ENCODE measurements around the gene GPHN.
"Not testable (repeated sequence)": the region's sequence is repeated elsewhere in the genome, so short reads cannot be mapped to it uniquely, and the experiment has no call there.

Gene GPHN

DNA sequence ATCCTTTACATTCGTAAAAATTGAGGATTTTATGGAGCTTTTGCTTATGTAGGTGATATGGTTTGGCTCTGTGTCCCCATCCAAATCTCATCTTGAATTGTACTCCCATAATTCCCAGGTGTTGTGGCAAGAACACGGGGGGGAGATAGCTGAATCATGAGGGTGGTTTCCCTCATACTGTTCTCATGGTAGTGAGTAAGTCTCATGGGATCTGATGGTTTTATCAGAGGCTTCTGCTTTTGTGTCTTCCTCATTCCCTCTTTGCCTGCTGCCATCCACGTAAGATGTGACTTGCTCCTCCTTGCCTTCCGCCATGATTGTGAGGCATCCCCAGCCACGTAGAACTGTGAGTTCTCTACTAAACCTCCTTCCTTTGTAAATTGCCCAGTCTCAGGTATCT, 5.1 kb upstream of the GPHN start:
- not testable (repeated sequence) for DNase-seq (ENCODE audit: low read depth)

DNA sequence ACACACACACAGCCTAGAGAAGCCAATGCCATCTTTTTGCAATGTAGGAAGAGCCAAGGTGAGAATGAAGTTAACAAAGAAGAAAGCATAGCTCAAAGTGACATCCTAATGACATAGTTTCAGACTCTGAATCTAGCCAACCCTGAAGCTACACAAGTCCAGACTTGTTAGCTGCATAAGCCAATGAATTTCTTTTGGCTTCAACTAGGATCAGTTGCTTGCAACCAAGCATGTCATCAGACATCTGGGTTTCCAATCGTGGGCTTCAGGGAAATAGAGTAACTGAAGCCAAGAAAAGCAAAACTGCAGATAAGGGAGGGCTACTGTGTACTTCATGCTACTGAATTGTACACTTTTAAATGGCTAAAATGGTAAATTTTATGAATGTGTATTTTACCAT, 4.4 kb upstream of the GPHN start:
- no peak for DNase-seq (ENCODE audit: low read depth)

DNA sequence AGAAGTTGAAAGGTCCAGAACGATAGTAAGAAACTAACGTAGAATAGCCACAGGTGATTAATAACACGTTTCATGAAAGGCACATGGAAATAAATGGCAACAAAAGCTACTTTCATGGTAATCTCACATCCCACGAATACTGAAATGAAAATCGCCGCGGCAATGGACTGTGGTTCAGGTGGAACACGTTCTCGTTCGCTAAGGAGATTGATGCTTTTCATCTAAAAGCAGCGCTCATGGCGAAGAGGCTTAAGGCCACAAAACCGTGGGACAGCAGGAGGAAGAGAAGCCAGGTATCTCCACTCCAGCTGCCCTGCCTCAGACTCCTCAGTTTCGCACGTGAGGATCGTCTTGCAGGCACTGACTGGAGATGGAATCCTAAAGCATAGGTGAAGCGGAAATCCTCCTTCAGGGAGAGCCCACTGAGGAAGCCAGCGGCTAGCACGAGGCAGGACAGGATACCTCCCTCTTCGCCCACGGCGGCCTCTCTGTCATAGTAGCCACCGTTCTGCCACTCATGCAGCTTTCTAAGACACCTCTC, 696 bp upstream of the GPHN start:
- no peak for DNase-seq (ENCODE audit: low read depth)

DNA sequence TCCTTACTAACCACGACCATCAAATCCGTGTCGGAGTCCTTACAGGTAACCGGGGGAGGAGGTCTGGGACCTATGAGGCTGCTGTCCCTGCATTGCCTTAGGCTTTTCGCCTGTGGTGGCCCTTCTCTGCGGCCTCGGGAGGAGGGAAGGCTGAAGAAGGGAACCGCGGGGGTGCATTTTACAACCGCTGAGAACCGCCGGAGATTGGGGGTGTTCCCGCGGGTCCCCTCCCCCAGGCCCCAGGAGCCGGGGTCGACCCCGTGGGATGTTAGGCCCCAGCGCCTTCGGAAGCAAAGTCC, 549 bp downstream of the GPHN start:
- no peak for DNase-seq (ENCODE audit: low read depth)

DNA sequence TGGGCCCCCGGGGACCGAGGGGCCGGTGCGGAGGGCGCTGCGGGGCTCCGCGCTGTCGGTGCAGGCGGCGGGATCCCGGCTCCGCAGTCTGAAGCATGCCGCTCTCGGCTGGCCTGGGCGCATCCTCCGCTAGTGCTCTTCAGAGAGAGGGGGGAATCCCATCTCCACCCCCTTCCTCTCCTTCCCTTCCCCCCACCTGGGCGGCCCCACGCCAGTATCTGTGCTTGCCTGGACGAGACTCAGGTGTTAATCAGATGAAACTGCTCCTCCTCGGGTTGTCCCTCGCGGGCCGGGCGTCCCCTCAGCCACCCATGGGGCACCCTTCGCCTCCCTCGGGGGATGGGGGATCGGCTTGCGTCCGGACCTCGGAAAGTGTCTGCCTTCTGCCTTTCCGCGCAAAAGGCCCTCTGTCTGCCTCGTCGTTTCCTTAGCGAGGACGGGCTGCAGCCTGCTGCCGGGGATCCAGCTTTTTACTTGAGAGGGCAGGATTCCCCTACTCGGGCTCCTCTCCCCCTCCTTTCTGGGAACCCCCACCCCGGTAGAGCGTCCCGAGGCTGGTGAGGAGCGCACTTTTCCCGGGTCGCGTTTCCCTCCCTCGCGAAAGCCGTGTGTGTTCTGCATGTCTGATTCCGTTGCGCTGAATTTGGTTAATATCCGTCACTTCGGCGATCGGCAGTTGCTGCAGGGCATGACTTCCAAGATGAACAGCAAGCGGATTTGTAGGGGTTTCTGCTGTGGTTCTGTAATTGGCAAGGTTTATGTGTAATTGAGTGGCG, 1.1 kb downstream of the GPHN start:
- no peak for DNase-seq (ENCODE audit: low read depth)

DNA sequence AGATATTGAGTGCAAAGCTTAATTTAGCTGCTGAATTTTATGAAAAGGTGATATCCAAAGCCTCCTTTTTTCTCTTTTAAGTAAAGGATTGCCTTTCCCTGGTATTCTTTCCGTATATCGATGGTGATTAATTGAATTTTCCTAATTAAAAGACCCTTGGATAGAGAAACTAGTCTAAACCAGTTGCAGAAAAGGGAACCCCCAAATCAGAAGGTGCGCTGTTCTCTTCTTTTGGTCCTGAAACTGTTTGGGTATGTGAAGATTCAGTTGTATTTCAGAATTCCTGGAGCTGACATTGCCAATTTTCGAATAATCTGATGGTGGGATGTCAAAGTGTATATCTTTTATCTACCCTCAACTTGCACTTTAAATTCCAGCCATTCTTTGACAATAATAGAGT, 1.9 kb downstream of the GPHN start:
- no peak for DNase-seq (ENCODE audit: low read depth)

DNA sequence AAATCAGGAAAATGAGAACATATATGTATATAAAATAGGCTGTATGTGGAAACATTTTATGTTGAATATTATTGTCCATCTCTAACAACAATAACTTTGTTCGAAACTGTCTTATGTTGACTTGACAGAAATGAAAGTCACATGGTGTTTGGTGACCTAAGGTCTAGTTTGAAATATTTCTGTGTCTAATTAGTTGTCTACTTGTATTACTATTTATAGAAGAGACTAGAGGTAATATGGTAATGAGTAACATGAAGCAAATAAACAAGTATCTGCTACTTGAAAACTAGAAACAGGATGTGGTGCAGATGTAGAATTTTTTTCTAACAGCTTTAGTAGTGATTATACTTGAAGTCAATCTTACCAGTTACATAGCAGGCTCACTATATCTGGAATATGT, 3.9 kb downstream of the GPHN start:
- DNase-seq (ENCODE audit: low read depth), result no peak

DNA sequence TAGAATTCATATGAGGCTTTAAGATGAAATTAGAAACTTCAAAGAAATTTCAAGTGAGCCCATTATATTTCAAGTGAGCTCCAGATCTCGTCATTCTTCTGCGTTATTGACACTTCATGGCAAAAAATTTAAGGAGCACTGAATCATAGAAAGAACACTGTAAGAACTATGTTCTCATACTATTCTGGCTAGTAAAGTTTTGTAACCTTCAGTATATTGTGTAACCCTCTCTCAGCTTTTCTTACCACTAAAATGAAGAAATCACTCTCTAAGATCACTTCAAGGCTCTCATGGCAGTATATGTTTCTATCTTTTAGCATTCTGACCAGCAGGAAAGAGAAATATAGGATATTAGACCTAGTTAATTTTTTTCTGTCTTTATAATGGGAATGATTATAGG, 6.3 kb downstream of the GPHN start:
- no peak for DNase-seq (ENCODE audit: low read depth)

DNA sequence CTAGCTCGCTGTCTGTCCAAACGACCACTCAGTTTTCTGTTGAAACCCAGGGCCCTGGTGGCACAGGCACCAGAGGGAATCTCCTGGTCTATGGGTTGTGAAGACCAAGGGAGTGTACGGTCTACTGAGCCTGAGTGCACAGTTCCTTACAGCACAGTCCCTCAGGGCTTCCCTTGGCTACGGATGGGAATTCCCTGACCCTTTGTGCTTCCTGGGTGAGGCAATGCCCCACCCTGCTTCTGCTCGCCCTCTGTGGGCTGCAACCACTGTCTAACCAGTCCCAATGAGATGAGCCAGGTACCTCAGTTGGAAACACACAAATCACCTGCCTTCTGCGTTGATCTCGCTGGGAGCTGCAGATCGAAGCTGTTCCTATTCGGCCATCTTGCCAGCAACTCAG, 22.6 kb downstream of the GPHN start:
- DNase-seq (ENCODE audit: low read depth), result no peak

DNA sequence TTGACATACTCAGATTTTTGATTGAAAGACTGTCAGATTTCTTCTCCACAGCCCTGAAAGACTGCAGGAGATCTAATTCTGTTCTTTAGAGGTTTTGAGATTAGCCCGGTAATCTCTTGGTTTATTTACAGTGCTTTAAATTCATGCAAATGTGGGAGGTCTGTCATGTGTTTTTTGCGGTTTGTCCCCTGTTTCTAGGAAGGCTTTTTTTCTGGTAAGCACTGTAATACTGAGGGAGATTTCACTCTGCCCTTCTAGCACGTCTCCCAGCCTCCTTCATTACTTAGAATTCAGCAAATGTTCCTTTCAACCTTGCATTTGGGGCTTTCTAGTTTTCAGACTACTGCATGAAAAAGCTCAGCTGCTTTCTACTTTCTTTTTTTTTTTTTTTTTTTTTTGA, 31.1 kb downstream of the GPHN start:
- DNase-seq (ENCODE audit: low read depth), result no peak

DNA sequence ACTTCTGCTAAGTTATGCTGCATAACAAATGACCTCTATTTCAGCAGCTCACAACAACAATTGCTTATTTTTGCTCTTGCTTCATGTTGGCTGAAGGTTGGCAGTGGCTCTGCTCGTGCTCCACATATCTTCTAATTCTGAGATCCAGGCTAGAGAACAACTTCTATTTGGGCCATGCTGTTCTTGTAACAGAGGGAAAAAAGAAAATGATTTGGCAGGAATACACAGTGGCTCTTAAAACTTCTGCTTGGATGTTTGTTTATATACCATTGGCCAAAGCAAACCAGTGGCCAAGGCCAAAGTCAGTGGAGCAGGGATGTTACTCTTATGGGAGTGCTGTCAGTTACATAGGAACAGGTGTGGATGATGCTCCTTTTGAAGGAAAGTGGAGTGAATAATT, 32.1 kb downstream of the GPHN start:
- no peak for DNase-seq (ENCODE audit: low read depth)

DNA sequence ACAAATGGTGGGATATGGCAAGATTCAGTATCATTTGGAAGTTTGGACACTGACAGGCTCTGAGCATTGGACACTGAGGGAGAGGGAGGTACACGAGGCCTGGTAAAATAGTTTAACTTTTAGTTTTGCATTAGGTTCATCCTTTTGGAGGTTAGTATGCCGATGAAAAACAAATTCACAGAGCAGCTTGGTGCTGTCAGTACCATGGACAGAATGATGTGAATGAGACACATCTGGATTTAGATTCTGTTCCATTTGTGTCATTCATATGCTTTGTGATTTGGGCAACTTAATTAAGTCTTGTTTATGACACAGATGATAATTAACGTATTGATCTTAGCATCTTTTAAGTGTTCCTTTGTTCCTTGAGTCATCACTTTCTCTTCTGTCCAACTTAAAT, 33.7 kb downstream of the GPHN start:
- no peak for DNase-seq (ENCODE audit: low read depth)

DNA sequence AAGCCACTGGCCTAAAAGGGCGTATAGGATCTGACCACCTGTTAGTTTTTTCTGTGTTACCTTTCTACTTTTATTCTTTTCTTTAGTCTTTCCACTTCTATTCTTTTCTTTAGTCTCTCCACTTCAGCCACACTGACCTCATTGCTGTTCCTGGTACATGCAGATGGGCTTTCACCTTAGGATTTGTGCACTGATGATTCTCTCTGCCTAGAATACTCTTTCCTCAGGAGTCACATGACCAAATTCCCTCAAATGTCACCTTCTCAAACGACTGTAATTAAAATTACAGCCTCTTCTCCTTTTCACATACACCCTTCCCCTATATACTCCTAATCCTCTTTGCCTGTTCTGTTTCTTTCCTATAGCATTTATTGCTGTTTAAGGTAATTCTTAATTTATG, 36.0 kb downstream of the GPHN start:
- DNase-seq (ENCODE audit: low read depth), result no peak

DNA sequence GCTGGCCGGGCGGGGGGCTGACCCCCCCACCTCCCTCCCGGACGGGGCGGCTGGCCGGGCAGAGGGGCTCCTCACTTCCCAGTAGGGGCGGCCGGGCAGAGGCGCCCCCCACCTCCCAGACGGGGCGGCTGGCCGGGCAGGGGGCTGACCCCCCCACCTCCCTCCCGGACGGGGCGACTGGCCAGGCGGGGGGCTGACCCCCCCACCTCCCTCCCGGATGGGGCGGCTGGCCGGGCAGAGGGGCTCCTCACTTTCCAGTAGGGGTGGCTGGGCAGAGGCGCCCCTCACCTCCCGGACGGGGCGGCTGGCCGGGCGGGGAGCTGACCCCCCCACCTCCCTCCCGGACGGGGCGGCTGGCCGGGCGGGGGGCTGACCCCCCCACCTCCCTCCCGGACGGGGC, 37.2 kb downstream of the GPHN start:
- DNase-seq (ENCODE audit: low read depth), result not testable (repeated sequence)

DNA sequence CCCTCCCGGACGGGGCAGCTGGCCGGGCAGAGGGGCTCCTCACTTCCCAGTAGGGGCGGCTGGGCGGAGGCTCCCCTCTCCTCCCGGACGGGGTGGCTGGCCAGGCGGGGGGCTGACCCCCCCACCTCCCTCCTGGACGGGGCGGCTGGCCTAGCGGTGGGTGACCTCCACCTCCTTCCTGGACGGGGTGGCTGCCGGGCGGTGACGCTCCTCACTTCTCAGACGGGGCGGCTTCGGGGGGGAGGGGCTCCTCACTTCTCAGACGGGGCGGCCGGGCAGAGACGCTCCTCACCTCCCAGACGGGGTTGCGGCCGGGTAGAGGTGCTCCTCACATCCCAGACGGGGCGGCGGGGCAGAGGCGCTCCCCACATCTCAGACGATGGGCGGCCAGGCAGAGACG, 37.8 kb downstream of the GPHN start:
- not testable (repeated sequence) for DNase-seq (ENCODE audit: low read depth)

DNA sequence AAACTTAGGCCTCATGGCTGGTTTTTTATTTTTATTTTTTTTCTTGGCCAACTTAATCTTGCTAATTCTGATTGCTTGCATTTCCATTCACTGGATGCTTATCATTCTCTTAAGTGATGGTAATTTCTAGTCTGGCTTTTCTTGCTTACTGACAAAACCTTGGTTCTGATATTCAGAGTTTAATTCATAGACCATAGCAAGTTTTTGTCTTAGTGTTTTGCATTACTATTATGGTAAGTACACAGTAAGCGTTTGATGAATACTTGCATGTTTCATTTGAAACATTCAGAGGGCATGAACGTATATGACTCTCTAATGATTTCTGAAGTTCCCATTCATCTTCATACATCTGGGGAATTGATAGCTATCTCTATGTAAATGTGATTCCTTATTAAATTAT, 55.8 kb downstream of the GPHN start:
- no peak for DNase-seq (ENCODE audit: low read depth)

DNA sequence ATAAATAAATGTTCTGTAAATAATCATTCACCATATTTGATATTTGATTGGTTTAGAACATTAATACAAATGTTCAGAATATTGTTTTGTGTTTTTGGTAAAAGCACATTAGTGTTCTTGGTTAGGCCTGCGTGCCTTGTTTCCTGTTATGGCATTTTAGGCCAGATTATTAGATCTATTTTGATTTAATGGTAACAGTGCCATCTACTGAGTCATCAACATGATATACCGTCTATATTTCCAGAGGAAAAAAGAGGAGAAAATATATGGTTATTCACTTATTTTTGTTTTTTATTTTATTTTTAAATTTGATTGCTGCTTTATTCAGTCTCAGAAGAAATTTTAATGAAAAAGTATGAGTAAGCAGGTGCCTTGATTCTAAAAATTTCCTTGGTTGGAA, 60.3 kb downstream of the GPHN start:
- no peak for DNase-seq (ENCODE audit: low read depth)

DNA sequence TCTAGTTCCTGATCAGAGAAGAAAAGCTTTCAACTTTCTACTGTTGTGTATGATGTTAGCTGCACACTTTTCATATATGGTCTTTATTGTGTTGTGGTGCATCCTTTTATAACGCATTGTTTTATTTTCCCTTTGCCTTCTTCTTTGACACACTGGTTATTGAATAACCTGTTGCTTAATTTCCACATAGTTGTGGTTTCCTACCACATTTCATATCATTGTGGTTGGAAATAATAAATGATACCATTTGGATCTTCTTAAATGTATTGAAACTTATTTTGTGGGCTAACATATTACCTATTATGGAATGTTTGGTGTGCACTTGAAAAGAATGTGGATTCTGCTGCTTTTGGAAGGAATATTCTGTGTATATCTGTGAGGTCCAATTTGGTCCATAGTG, 64.9 kb downstream of the GPHN start:
- no peak for DNase-seq (ENCODE audit: low read depth)

DNA sequence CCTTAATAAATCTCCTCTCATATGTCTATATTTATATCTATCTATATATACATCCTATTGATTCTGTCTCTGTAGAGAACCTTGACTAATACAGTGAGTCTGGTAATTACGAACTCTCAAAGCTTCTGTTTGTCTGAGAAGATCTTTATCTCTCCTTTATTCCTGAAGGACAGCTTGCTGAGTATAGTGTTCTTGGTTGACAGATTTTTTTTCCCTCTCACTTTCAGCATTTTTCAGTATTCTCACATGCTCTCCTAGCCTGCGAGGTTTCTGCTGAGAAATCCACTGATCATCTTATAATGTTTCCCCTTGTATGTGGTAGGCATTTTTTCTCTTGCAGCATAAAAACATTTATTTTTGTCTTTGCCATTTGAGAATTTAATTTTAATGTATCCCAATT, 67.1 kb downstream of the GPHN start:
- no peak for DNase-seq (ENCODE audit: low read depth)

DNA sequence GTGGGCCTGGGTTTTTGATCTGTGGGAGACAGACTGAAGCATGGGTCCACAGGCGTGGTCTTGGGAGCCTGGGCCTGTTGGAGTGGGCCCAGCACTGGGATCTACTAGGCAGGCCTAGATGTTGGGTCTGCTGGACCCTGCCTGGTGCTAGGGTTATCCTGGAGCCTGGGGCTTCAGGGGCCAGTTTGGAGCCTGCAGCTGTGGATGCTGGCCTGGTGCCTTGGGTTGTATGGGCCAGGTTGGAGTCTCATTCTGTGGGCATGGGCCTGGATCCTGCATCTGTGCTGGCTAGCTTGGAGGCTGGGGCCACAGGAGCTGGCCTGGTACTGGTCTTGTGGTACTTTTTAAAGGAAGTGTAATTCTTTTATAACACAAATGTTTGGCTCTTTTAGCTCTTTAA, 68.0 kb downstream of the GPHN start:
- DNase-seq (ENCODE audit: low read depth), result no peak

DNA sequence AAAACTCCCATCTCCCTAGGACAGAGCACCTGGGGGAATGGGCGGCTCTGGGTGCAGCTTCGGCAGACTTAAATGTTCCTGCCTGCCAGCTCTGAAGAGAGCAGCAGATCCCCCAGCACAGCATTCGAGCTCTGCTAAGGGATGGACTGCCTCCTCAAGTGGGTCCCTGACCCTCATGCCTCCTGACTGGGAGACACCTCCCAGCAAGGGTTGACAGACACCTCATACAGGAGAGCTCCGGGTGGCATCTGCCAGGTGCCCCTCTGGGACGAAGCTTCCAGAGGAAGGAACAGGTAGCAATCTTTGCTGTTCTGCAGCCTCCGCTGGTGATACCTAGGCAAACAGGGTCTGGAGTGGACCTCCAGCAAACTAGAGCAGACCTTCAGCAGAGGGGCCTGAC, 79.8 kb downstream of the GPHN start:
- not testable (repeated sequence) for DNase-seq (ENCODE audit: low read depth)

DNA sequence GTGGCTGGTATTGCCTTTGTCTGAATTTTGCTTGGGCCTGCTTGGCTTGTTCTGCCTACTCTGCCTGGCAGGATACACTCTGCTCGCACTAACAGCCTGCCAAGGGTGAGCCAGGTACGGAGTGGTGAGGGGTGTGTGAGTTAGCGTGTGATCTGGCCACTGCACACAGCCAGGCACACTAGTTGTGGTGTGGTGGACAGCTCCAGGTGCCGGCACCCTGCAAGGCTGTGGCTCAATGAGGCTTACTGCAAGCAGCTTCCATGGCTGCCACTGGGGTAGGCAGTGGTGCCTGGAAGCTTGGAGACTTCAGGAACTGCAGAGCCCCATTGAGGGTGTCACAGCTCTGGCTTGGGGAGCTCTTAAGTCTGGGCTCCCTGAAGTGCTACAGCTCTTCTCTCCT, 87.4 kb downstream of the GPHN start:
- DNase-seq (ENCODE audit: low read depth), result no peak

DNA sequence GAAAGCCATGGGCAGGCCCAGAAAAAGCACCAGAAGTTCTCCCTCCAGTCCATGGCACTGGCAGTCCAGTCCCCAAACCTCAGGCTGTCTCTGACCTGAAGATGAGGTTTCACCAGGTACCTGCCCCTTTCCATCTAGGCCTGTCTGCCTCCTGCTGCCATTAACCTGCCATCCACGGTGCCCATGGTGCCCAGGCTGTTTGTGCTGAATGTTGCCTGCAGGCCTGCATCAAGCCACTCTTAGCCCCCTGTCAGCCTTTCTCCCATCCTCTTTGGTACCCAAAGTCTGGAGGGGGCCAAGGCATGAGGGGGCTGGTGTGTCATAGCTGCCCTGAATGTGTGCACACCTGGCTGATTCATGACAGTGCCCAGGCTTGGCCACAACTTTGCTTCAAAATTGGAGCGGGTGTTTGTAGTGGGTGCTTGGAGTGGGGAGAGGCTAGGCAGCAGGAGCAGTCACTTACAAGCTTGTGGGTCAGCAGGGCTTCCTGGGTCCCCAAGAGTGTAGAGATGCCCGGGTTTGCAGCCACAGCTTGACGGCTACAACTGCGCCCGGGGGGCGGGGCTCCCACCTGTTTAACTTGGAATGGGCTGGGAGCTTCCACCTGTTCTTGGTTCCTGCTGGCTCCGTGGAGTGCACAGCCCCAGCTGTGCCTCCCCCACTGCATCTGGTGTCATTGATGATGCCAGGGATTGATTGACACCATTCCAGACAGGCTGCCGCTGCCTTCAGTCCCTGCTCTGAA, 88.5 kb downstream of the GPHN start:
- no peak for DNase-seq (ENCODE audit: low read depth)

DNA sequence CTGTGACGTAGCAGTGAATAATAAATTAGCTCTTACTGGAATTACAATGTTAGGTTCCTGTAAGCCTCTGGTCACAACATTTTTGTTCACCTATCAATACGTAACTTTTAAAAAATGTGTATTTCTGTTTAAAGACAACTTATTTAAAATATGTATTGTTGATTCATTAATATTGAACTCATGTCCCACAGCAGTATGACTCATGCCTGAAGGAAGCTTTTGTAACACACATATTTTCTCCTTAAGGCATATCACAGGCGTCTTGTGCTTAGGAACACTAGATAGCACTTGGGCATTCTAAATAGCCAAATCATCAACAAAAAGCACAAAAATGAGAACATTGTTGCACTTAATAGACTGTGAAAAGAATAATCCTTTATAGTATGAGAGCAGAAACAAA, 92.5 kb downstream of the GPHN start:
- DNase-seq (ENCODE audit: low read depth), result no peak

All from GM04504 (cell line).